Neural crest cell (in vitro differentiated cells): ENCODE results near the gene COL6A5. TPM values are rescaled to one million over a fixed set of nuclear protein-coding genes. Genes with fewer than 3 reads are reported as not detected.

Experiments used
- DNase-seq: peaks from one replicate; pipeline ENCODE4 v3.0.0; 2021; ENCODE audit warnings: low read depth, mixed read lengths, low spot score
- H3K27ac Mint-ChIP-seq: one replicate; pipeline ENCODE4 v1.8.0; 2021; ENCODE audit warnings: mild to moderate bottlenecking, mixed read lengths; ENCODE audit not compliant: unreplicated experiment
- H3K27me3 Mint-ChIP-seq: 2 replicates; pipeline ENCODE4 v1.8.0; 2021; ENCODE audit warnings: low read depth, mild to moderate bottlenecking, mixed read lengths
- H3K36me3 Mint-ChIP-seq: 2 replicates; pipeline ENCODE4 v1.8.0; 2021; ENCODE audit warnings: low read depth, mild to moderate bottlenecking, mixed read lengths
- H3K4me1 Mint-ChIP-seq: 2 replicates; pipeline ENCODE4 v1.8.0; 2021; ENCODE audit warnings: mixed read lengths
- H3K4me3 Mint-ChIP-seq: one replicate; pipeline ENCODE4 v1.8.0; 2021; ENCODE audit warnings: mild to moderate bottlenecking, mixed read lengths
- H3K9me3 Mint-ChIP-seq: 2 replicates; pipeline ENCODE4 v1.8.0; 2021; ENCODE audit warnings: mixed read lengths
- long read RNA-seq: library from polyadenylated mRNA; unstranded; transcript quantifications from one replicate; pipeline ENCODE4 v2.0.0, GENCODE V29; 2020
- total RNA-seq: library from RNA; stranded (reverse); gene quantifications from 2 replicates; pipeline ENCODE4 v1.2.1, GENCODE V29; 2021
- TF ChIP-seq, protein P1 (sequence below): fragments of 200-600 bp; sonication (generic); conservative IDR thresholded peaks from 2 replicates; pipeline ENCODE4 v1.5.0; 2021; ENCODE audit warnings: antibody characterized with exemption, mild to moderate bottlenecking

COL6A5 gene, protein sequence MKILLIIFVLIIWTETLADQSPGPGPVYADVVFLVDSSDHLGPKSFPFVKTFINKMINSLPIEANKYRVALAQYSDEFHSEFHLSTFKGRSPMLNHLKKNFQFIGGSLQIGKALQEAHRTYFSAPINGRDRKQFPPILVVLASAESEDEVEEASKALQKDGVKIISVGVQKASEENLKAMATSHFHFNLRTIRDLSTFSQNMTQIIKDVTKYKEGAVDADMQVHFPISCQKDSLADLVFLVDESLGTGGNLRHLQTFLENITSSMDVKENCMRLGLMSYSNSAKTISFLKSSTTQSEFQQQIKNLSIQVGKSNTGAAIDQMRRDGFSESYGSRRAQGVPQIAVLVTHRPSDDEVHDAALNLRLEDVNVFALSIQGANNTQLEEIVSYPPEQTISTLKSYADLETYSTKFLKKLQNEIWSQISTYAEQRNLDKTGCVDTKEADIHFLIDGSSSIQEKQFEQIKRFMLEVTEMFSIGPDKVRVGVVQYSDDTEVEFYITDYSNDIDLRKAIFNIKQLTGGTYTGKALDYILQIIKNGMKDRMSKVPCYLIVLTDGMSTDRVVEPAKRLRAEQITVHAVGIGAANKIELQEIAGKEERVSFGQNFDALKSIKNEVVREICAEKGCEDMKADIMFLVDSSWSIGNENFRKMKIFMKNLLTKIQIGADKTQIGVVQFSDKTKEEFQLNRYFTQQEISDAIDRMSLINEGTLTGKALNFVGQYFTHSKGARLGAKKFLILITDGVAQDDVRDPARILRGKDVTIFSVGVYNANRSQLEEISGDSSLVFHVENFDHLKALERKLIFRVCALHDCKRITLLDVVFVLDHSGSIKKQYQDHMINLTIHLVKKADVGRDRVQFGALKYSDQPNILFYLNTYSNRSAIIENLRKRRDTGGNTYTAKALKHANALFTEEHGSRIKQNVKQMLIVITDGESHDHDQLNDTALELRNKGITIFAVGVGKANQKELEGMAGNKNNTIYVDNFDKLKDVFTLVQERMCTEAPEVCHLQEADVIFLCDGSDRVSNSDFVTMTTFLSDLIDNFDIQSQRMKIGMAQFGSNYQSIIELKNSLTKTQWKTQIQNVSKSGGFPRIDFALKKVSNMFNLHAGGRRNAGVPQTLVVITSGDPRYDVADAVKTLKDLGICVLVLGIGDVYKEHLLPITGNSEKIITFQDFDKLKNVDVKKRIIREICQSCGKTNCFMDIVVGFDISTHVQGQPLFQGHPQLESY (N-terminal part only)
- not detected in 2 replicates for total RNA-seq
- long read RNA-seq, result 0 reads

DNA sequence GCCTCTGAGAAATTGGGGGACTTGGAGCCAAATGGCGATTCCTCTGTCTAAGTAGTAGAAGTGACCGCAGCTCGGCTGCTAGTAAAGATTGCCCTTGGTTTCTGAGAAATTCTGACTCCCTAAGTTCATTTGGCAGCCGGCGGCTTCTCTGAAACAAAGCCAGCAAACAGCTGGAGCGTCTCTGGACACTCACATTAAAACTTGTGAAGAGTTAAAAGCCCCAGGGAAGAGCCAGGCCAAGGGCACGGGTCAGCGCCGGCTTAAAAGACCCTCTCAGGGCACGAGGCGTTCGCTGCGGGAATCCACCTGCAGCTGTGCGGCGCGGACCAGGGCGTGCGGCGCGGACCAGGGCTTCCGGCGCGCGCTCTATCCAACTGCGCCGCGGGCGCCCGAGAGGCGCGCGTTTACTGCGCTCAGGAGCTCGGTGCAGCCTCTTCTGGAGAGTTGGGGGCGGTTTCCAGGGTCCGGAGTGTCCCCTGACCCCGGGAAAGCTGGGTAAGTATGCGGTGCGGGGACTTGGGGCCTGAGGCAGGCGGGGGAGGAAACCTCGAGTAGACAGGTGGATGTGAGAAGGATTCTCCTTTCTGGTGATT, at the start of gene COL6A5:
Gene COL6A5, plus strand, starts transcription at position 186 of the 593 bp plus-strand sequence. CDS start 27,967 bp downstream, outside the sequence.
- TF ChIP-seq, protein P1, sequence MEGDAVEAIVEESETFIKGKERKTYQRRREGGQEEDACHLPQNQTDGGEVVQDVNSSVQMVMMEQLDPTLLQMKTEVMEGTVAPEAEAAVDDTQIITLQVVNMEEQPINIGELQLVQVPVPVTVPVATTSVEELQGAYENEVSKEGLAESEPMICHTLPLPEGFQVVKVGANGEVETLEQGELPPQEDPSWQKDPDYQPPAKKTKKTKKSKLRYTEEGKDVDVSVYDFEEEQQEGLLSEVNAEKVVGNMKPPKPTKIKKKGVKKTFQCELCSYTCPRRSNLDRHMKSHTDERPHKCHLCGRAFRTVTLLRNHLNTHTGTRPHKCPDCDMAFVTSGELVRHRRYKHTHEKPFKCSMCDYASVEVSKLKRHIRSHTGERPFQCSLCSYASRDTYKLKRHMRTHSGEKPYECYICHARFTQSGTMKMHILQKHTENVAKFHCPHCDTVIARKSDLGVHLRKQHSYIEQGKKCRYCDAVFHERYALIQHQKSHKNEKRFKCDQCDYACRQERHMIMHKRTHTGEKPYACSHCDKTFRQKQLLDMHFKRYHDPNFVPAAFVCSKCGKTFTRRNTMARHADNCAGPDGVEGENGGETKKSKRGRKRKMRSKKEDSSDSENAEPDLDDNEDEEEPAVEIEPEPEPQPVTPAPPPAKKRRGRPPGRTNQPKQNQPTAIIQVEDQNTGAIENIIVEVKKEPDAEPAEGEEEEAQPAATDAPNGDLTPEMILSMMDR, result no peak
- DNase-seq, result peak; percentile 5
- peaks cover 80% of the 10 kb centered on the region for H3K27me3 Mint-ChIP-seq
- H3K36me3 Mint-ChIP-seq, result peaks cover 4% of the 10 kb centered on the region
- H3K4me1 Mint-ChIP-seq, result peaks cover 8% of the 10 kb centered on the region
- H3K9me3 Mint-ChIP-seq, result peaks cover 4% of the 10 kb centered on the region
- H3K27ac Mint-ChIP-seq, result no peak within 1 kb of the TSS
- H3K4me3 Mint-ChIP-seq, result peak within 1 kb of the TSS; percentile 41

DNA sequence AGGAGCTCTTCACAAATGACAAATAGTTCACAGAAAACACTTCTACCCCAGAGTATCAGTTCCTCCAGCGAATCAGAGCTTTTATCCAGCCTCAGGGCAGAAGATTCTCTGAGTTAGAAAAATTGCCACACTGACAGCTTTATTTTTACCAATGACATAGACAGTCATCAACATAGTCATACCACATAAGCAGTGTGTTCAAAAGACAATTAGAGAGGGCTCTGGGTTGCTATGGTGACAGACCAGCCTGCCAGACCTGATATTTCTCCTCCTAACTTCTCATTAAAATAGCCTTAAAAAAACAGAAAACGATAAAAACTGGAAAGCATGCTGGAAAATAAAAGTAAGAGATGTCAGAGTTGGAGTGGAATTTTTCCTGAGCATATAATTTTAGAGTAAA, 45.9 kb upstream of the COL6A5 start:
- H3K27ac Mint-ChIP-seq, result no peak overlapping the region
- peaks cover 4% of the 10 kb centered on the region for H3K36me3 Mint-ChIP-seq
- H3K4me1 Mint-ChIP-seq, result peaks cover 5% of the 10 kb centered on the region
- TF ChIP-seq, protein P1, result no peak
- peaks cover 47% of the 10 kb centered on the region for H3K27me3 Mint-ChIP-seq
- DNase-seq, result no peak
- H3K9me3 Mint-ChIP-seq, result no peaks in the 10 kb centered on the region
- H3K4me3 Mint-ChIP-seq, result no peak overlapping the region

DNA sequence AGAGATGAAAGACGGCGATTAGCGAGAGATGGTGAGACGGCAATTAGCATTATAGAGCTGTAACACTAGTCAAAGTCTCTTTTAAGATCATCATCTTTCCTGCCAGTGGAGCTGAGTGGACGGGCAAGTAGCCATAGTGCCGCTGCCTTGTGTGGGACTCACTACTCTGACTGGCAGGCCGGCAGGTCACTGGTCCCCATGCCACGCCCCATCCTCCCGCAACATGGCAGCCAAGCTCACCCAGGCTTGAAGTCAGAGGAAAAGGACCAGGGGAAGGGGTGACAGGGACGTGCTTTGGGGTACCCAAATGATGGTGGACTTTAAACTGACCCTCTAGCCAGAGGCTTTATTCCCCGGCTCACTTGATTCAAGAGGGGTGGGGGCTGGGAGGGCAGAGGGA, 44.6 kb upstream of the COL6A5 start:
- TF ChIP-seq, protein P1, result no peak
- H3K4me3 Mint-ChIP-seq, result no peak overlapping the region
- H3K27me3 Mint-ChIP-seq, result peaks cover 51% of the 10 kb centered on the region
- no peak overlapping the region for H3K27ac Mint-ChIP-seq
- H3K36me3 Mint-ChIP-seq, result no peaks in the 10 kb centered on the region
- no peaks in the 10 kb centered on the region for H3K9me3 Mint-ChIP-seq
- H3K4me1 Mint-ChIP-seq, result peaks cover 5% of the 10 kb centered on the region
- no peak for DNase-seq

DNA sequence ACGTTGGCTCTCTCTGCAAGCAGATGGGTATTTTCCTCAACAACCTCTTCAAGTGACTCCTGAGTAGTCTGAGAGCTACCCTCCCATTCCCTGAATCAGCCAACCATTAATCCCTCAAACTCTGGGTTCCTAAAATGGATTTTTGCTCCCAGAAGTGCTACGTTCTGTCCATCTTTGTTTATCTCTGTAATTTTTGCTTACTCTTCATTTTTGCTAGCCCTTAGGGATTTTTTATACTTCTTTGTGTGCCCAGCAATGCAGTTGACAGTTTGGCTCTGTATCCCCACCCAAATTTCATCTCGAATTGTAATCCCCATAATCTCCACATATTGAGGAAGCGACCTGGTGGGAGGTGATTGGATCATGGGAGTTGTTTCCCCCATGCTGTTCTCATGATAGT, 35.4 kb upstream of the COL6A5 start:
- no peaks in the 10 kb centered on the region for H3K36me3 Mint-ChIP-seq
- peaks cover 3% of the 10 kb centered on the region for H3K9me3 Mint-ChIP-seq
- no peak for DNase-seq
- H3K4me3 Mint-ChIP-seq, result no peak overlapping the region
- TF ChIP-seq, protein P1, result no peak
- no peak overlapping the region for H3K27ac Mint-ChIP-seq
- H3K27me3 Mint-ChIP-seq, result peaks cover 20% of the 10 kb centered on the region
- H3K4me1 Mint-ChIP-seq, result no peaks in the 10 kb centered on the region

DNA sequence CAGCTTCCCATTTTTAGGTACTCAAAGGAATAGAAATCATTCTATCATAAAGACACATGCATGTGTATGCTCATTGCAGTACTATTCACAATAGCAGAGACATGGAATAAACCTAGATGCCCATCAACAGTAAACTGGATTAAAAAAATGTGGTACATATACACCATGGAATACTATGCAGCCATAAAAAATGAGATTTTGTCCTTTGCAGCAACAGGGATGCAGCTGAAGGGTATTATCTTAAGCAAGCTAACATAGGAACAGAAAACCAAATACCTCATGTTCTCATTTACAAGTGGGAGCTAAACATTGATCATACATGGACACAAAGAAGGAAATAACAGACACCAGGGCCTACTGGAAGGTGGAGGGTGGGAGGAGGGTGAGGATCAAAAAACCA, 33.1 kb upstream of the COL6A5 start:
- Mint-ChIP-seq H3K4me1 (no peaks in the 10 kb centered on the region), H3K36me3 (no peaks in the 10 kb centered on the region), H3K9me3 (peaks cover 3% of the 10 kb centered on the region), H3K4me3 (no peak overlapping the region), H3K27ac (no peak overlapping the region), H3K27me3 (peaks cover 13% of the 10 kb centered on the region)
- TF ChIP-seq, protein P1, result no peak
- DNase-seq, result no peak
